Loucy (cell line): ENCODE measurements around the gene MT1HL1.

Experiments used
- H2AFZ ChIP-seq: fragments of 200-600 bp; sonication (generic); 2 replicates; pipeline ENCODE4 v1.6.0; 2016; ENCODE audit warnings: antibody characterized with exemption, mild to moderate bottlenecking, low read length, moderate library complexity
- H3F3A ChIP-seq: fragments of 200-600 bp; 2 replicates; pipeline ENCODE4 v1.6.0; 2016; ENCODE audit warnings: antibody characterized with exemption, low read depth, mild to moderate bottlenecking
- H3K27me3 ChIP-seq: fragments of 200-600 bp; sonication (generic); 2 replicates; pipeline ENCODE4 v1.6.1; 2014; ENCODE audit warnings: low read length, mild to moderate bottlenecking; ENCODE audit not compliant: insufficient read depth, poor library complexity, severe bottlenecking
- H3K36me3 ChIP-seq: fragments of 200-600 bp; sonication (generic); 2 replicates; pipeline ENCODE4 v1.6.1; 2016; ENCODE audit warnings: low read length; ENCODE audit not compliant: insufficient read depth
- H3K4me1 ChIP-seq: fragments of 200-600 bp; sonication (generic); 2 replicates; pipeline ENCODE4 v1.5.1; 2014; ENCODE audit warnings: low read length, mild to moderate bottlenecking; ENCODE audit not compliant: insufficient read depth, poor library complexity, severe bottlenecking
- H3K4me2 ChIP-seq: fragments of 200-600 bp; sonication (generic); 2 replicates; pipeline ENCODE4 v1.6.0; 2014; ENCODE audit warnings: antibody characterized with exemption, low read length, low read depth, mild to moderate bottlenecking; ENCODE audit not compliant: poor library complexity, severe bottlenecking
- H3K4me3 ChIP-seq: fragments of 200-600 bp; sonication (generic); 2 replicates; pipeline ENCODE4 v1.5.1; 2014; ENCODE audit warnings: low read length, mild to moderate bottlenecking, mixed read lengths; ENCODE audit not compliant: poor library complexity, severe bottlenecking
- H3K79me2 ChIP-seq: fragments of 200-600 bp; sonication (generic); 2 replicates; pipeline ENCODE4 v1.6.1; 2014; ENCODE audit warnings: low read length; ENCODE audit not compliant: insufficient read depth
- H3K9ac ChIP-seq: fragments of 200-600 bp; sonication (generic); 2 replicates; pipeline ENCODE4 v1.6.0; 2014; ENCODE audit warnings: mild to moderate bottlenecking, low read depth, low read length, moderate library complexity; ENCODE audit not compliant: poor library complexity, severe bottlenecking
- H3K9me2 ChIP-seq: fragments of 200-600 bp; sonication (generic); replicated peaks from 2 replicates; pipeline ENCODE4 v1.6.1; 2016; ENCODE audit warnings: low read depth, low read length, mixed read lengths
- H3K9me3 ChIP-seq: fragments of 200-600 bp; sonication (generic); 2 replicates; pipeline ENCODE4 v1.6.1; 2014; ENCODE audit warnings: mild to moderate bottlenecking, antibody characterized with exemption, low read length, low read depth; ENCODE audit not compliant: insufficient read depth
- H4K20me1 ChIP-seq: fragments of 200-600 bp; sonication (generic); 2 replicates; pipeline ENCODE4 v1.6.0; 2014; ENCODE audit warnings: antibody characterized with exemption, low read length, mild to moderate bottlenecking; ENCODE audit not compliant: insufficient read depth, poor library complexity, severe bottlenecking
- CTCF ChIP-seq: fragments of 200-600 bp; sonication (generic); conservative IDR thresholded peaks from 2 replicates; pipeline ENCODE4 v1.5.1; 2014; ENCODE audit warnings: mild to moderate bottlenecking, antibody characterized with exemption, low read length
- EZH2phosphoT487 ChIP-seq: fragments of 200-600 bp; IDR thresholded peaks from 2 replicates; pipeline ENCODE4 v1.6.1; 2018; ENCODE audit warnings: antibody characterized with exemption, mild to moderate bottlenecking, moderate library complexity, borderline replicate concordance

The MT1HL1 gene

GRCh38 chr1:237005674-237006073 is 1.4 kb upstream of the MT1HL1 start:
- Histone ChIP-seq H3K4me1 (no peaks in the 10 kb centered on the region), H3K27me3 (no peaks in the 10 kb centered on the region)
- no peak for TF ChIP-seq EZH2phosphoT487
- no peak for TF ChIP-seq CTCF

GRCh38 chr1:237003516-237003915 is 725 bp downstream of the MT1HL1 start:
- Histone ChIP-seq H3K4me3 (no peak overlapping the region), H3K9ac (no peak overlapping the region), H3K36me3 (no peaks in the 10 kb centered on the region), H3K79me2 (no peaks in the 10 kb centered on the region), H3K9me3 (no peaks in the 10 kb centered on the region; the same call in 1 of the 2 replicates), H3K9me2 (no peaks in the 10 kb centered on the region), H3K27me3 (no peaks in the 10 kb centered on the region), H4K20me1 (no peaks in the 10 kb centered on the region), H3F3A (no peaks in the 10 kb centered on the region), H3K4me1 (no peaks in the 10 kb centered on the region), H2AFZ (no peak overlapping the region), H3K4me2 (no peak overlapping the region)
- TF ChIP-seq EZH2phosphoT487 (no peak), CTCF (no peak)

More at GRCh38 chr1:237005674-237006073, 1.4 kb upstream of the MT1HL1 start:
- Histone ChIP-seq H3K36me3 (no peaks in the 10 kb centered on the region), H3K9me3 (no peaks in the 10 kb centered on the region), H3K9me2 (no peaks in the 10 kb centered on the region), H2AFZ (no peak overlapping the region), H3F3A (no peaks in the 10 kb centered on the region), H4K20me1 (no peaks in the 10 kb centered on the region), H3K4me2 (no peak overlapping the region), H3K9ac (no peak overlapping the region), H3K79me2 (no peaks in the 10 kb centered on the region), H3K4me3 (no peak overlapping the region)

GRCh38 chr1:237000191-237000590 is 4.0 kb downstream of the MT1HL1 start:
- no peak overlapping the region for H3K4me3 ChIP-seq
- H3K9me3 ChIP-seq, result no peaks in the 10 kb centered on the region; the same call in 1 of the 2 replicates
- H3K4me1 ChIP-seq, result no peaks in the 10 kb centered on the region
- TF ChIP-seq CTCF (no peak), EZH2phosphoT487 (no peak)
- no peak overlapping the region for H2AFZ ChIP-seq
- no peaks in the 10 kb centered on the region for H3K9me2 ChIP-seq
- no peaks in the 10 kb centered on the region for H3K36me3 ChIP-seq
- no peaks in the 10 kb centered on the region for H3K79me2 ChIP-seq
- no peak overlapping the region for H3K4me2 ChIP-seq
- H3K27me3 ChIP-seq, result no peaks in the 10 kb centered on the region
- no peaks in the 10 kb centered on the region for H4K20me1 ChIP-seq
- H3K9ac ChIP-seq, result no peak overlapping the region
- no peaks in the 10 kb centered on the region for H3F3A ChIP-seq
